Activated T-cell treated with anti-CD3 and anti-CD28 coated beads for 24 hours (primary cell): Measurements from ENCODE around the gene GALT.

ENCODE experiments used
- DNase-seq: peaks from one replicate; pipeline ENCODE4 v3.0.0-alpha.2; 2020; ENCODE audit warnings: low read depth

The GALT gene

GRCh38 chr9:34651876-34652601 is 5.6 kb downstream of the GALT start, which contains the start of gene IL11RA:
IL11RA (plus strand) TSS chr9:34652185; CDS start chr9:34655218, 3,033 bp downstream.
- peak; percentile 50 for DNase-seq

GRCh38 chr9:34652602-34653000 is 6.1 kb downstream of the GALT start:
- no peak for DNase-seq

DNA sequence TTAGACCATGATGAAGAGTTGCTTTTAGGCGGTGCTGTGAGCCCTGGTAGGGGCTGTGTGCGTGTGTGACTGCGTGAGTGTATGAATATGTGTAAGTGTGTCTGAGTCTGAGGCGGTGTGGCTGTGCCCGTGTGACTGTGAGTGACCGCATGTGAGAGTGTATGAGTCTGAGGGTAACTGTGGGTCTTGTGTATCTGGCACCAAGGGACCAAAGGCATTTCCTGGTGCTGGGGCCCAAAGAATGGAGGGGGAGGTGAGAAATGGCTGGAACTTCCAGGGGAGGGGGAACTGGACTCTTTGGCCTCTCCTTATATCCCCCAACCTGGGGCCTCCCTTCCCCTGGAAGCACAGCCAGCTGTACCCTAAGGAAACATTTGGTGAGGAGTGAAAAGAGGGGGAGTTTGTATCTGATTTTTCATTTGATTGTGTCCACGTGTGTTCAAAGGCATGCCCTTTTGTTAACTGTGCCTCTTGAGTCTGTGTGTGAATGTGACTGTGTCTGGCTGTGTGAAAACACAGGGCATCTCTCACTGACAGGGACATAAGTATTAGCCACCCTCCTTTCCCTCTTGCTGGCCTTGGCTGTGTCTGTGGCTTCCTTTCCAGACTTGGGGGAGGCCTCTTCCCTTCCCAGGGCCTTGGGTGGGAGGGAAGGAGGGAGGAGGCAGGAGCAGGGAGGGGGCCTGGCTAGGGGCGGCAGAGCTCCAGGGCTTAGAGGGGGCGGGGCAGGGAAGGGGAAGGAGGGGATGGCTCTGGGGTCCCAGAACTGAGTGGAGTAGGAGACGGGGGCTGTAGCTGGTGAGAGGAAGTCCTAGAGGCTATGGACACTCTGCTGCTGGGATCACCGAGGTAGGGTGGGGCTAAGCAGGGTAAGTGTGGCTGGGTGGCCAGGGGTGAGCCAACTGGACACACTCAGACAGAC is 6.9 kb downstream of the GALT start:
- DNase-seq: no peak

DNA sequence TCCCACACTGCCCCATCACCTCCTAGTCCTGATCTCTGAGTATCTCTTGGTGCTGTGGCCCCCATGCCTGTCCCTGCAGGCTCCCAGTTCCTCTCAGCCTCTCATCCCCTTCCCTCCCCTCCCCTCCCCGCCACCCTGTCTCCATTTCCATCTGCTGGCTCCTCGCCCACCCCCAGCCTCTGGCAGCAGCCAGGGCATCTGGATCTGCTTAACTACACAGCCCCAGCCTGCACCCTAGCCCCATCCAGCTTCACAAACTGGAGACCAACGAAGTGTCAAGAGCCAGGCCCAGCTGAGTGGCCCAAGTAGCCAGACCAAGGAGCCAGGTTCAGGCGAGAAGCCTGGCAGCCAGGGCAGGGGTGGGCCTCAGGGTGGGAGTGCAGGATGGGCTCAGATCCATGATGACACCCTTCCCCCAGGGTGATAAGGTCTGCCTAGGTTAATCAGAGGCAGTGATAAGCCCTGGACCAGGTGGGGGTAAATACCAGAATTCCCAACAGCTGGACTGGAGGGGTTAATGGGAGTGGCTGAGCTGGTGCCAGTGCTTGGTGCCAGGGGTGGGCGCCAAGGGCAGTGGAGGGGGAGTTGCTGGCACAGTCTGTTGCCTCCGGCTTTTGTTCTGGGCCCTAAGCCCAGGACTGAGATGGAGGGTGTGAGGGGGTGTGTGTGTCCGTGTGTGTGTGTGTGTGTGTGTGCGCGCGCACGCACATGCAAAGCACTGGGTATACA is 8.0 kb downstream of the GALT start:
- DNase-seq: no peak

- no peak for DNase-seq
Observed at GRCh38 chr9:34655394-34655793, 8.9 kb downstream of the GALT start.

DNA sequence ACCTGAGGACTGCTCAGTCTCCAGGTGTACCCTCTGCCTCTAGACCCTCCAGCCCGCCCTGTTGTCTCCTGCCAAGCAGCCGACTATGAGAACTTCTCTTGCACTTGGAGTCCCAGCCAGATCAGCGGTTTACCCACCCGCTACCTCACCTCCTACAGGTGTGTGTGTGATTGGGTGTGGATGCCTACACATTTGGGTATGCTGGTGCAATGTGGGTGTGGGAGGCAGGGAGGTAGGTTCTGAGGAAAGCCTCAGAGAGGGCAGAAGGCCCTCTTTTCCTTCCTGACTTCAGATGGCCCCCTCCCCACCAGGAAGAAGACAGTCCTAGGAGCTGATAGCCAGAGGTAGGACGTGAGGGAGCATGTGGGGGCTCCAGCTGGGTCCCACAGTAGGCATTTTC is 10.5 kb downstream of the GALT start:
- no peak for DNase-seq

- DNase-seq: no peak
Observed at GRCh38 chr9:34658461-34658860, 12.0 kb downstream of the GALT start.

DNA sequence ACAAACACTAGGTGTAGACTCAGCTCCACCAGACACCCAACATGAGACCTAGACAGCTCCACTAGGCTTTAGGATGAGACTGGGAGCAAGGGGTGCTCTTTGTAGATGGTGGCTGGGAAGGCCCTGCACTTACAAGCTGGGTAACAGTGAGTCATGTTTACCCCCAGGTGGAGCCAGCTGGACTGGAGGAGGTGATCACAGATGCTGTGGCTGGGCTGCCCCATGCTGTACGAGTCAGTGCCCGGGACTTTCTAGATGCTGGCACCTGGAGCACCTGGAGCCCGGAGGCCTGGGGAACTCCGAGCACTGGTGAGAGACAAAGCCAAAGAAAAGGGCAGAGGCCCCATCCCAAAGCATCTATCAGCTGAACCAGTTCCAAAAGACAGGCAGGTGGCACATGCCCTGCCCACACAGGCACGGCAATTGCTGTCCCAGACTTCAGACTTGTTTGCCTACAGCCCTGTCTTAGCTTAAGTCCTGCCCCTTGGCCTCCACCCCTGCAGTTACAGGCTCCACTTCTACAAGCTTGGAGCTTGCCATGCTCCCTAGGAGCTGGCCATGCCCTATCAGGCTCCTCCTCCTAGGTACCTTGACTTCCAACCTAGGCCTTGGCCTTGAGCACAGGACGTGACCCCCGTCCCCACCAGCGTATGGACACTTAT is 13.2 kb downstream of the GALT start:
- no peak for DNase-seq

DNA sequence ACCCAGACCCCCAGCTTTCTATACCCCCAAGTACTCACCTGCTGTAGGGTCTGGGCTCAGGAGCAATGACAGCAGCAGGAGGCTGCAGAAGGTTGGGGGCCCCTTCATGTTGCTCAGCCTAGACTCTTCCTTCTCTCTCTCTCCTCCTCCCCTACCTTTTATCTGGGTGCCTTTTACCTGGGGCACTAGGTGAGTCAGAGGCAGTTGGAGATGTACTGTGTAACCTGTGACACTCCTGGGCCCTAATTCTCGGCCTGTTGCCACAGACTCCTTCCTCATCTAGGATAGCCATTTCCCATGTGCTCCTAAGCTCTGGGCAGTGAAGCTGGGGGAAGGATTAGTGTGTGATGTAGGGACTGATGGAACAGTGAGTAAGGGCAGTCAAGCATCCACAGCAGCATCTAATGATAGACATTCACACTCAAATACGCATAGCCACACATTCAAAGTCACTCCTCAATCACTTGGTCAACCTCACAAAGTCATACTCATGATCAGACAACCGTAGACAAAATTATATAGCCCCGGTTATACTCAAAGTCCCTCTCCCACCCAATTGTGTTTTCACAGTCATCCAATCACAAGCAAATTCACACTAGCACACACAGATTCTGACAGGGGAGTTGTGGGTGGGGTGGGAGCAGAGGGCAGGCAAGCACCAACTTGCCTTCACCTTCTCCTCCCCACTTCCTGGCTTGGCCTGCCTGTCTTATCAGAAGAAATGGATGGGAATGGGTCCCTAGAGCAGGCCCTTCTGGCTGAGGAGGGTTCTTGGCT is 16.2 kb downstream of the GALT start, which contains the start of gene CCL27:
Gene CCL27 (minus strand): TSS at position 132 of the 777 bp plus-strand sequence. CDS start 24 bp downstream, at position 108.
- DNase-seq: no peak

- DNase-seq: no peak
Observed at GRCh38 chr9:34663303-34663605, 16.8 kb downstream of the GALT start.

DNA sequence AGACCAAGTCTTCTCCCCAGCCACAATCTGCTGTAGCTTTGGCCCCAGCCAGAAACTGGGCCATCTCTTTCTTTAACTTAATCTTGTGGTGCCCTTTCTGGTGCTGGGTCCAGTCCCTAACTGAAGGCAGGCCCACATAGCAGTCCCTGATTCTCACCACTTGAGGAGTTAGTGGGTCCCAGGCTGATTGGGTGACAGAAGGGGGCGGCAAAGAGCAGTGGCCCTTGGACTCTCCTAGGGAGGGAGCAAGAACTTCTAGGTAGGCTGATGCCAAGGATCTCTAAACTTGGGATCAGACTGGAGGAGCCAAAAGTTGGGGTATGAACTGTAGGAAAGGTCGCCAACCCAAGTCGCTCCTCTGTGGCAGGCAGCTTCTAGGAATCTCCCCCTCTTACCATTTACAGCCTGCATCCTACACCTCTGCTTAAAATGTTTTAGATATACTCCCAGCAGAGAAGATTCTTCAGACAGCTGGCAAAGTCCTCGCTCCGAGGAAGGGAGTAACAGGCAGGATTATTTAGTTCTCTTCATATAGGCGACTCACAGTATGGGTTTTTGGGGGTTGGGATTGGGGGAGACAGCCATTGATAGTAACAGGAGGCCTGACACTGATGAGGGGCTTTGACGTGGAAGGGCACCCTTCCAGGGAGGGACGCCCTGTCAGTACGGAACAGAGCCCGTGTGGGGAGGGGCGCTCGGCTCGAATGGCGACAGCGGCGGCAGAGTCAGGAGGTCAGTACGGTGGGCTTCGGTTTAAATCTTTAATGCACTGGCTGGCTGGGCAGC is 18.0 kb downstream of the GALT start:
- peak; percentile 62 for DNase-seq

GRCh38 chr9:34665067-34665380 is 18.5 kb downstream of the GALT start:
- DNase-seq: no peak

DNA sequence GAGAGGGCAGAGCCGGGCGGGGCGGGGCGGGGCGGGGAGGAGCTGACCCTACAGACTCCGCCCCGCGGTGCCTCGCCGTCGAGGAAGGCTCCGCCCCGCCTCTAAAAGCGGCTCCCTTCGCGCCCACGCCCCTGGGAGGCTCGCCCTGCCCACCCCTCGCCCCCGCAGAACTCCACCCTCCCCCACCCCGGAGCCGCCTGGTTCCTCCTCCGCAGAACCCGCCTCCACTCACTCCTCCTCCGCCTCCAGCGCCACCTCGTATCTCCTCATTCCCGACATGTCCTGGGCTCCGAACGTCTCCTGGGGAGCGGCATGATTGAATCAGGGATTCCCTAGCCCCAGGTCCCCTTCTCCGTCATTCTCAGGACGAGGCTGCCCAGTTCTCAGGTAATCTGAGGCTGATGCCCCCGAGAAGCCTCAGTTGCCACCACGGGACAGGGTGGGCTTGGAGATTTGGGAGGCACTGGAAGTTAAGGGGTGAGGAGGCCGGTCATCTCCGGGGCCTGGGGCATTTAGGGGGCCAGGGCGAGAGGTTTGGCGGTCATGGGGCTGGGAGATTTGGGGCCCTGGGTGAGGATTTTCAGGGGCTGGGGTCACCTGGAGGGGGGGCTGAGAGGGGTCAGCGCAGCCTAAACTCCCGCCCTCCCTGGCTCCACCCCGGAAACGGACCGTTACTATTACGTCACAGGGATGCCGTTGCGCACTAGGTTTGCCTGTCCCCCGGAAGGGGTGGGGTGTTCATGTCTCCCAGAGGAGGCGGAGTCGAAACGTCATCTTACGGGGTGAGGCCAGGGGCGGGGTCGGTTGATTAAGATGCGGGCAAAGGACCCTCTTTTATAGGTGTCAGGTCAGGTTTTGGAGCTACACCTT is 19.1 kb downstream of the GALT start:
- DNase-seq: peak; percentile 76

DNA sequence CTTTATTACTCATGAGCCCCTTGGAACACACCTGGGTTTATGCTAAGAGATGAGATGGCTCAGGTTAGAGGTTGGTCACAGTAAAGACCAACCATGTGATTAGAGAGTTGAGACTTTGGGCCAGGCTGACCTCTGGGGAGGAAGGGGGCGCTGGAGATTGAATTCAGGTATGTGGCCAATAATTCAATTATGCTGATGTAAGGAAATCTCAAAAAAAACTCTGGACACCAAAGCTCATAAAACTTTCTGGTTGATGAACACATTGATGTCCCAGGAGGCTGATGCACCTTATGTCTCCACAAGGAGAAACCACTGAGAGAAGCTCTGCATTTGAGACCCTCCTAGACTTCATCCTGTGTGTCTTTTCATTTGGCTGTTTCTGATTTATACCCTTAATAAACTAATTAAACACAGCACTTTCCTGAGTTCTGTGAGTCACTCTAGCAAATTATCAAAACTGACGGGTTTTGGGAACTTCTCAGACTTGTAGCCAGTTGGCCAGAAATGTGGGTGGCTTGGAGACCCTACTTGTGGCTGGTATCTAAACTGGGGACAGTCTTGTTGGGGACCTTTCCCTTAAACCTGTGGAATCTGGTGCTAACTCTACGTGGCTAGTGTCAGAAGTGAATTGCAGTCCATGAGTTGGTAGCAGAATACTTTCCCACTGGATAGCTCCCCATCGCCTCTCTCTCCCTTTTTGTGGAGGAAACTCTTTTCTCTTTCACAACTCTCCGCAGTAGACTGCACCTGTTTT is 23.5 kb downstream of the GALT start:
- DNase-seq: no peak

- DNase-seq: no peak
Observed at GRCh38 chr9:34671307-34671706, 24.8 kb downstream of the GALT start.

DNA sequence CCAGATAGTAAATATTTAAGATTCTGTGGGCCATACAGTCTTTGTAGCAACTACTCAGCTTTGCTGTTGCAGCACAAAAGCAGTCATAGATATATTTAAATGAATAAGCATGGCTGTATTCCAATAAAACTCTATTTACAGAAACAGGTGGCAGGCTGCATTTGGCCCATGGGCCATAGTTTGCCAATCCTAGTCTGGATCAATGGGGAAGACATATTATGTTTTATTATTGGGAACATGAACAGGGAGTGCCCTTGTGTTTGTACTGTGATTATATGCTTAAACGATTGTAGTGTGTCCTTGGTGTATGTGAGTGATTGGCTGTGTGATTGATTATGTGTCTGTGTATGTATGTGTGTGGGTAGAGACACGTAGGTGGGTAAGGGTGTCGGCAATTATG is 28.0 kb downstream of the GALT start:
- DNase-seq: no peak

- DNase-seq: peak; percentile 46
Observed at GRCh38 chr9:34675048-34675714, 28.7 kb downstream of the GALT start.

DNA sequence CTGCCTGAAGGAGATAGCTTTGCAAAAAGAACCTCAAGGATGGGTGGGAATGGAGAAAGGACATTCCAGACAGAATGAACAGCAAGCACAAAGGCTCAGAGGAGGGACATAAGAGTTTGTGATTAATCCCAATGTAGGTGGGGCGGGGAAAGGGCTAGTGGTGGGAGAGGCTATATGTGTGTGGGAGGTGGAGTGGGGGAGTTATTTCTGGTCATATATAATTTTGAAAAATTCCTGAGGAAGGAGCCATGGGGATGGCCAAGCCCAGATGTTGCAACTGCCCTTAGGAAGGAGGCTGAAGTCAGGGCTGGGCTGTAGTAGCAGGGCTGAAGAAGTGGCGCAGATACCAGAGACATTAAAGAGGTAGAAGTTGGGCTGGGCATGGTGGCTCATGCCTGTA is 29.4 kb downstream of the GALT start:
- no peak for DNase-seq
